Uterus (tissue), 4 donors: ENCODE results near the gene STARD8. TPM values are rescaled to one million over a fixed set of nuclear protein-coding genes. Genes with fewer than 3 reads are reported as not detected.

Source experiments
- DNase-seq, 2 donors: peaks; one replicate each; pipeline ENCODE4 v3.0.0-alpha.2; 2019 to 2020
- H3K27ac ChIP-seq, 2 donors: fragments of 200-600 bp; sonication (generic); 1 replicate in 1 of 2; 2 replicates in 1 of 2; pipeline ENCODE4 v1.5.1; 2016 to 2018
- H3K27me3 ChIP-seq, 2 donors: fragments of 200-600 bp; sonication (generic); one replicate each; pipeline ENCODE4 v1.5.1; 2018 to 2019; ENCODE audit warnings: control low read depth in 1 of 2
- H3K36me3 ChIP-seq, 2 donors: fragments of 200-600 bp; sonication (generic); one replicate each; pipeline ENCODE4 v1.5.1; 2019; ENCODE audit warnings: control low read depth in 1 of 2
- H3K4me1 ChIP-seq, 2 donors: fragments of 200-600 bp; sonication (generic); one replicate each; pipeline ENCODE4 v1.5.1; 2018 to 2019; ENCODE audit warnings: control low read depth in 1 of 2
- H3K4me3 ChIP-seq, 2 donors: fragments of 200-600 bp; sonication (generic); 1 replicate in 1 of 2; 2 replicates in 1 of 2; pipeline ENCODE4 v1.5.1; 2018 to 2019; ENCODE audit warnings: mild to moderate bottlenecking in 1 of 2
- H3K9me3 ChIP-seq, 2 donors: fragments of 200-600 bp; sonication (generic); one replicate each; pipeline ENCODE4 v1.5.1; 2019; ENCODE audit warnings: control low read depth in 1 of 2
- CTCF ChIP-seq, 4 experiments: fragments of 200-600 bp in 2 of 4; fragments of 450-650 bp in 2 of 4; sonication (generic) in 2 of 4; IDR thresholded peaks; one replicate each; pipeline ENCODE4 v1.5.1; 2016 to 2019; ENCODE audit warnings: antibody characterized with exemption in 4 of 4, mild to moderate bottlenecking in 2 of 4, moderate library complexity in 1 of 4
- POLR2A ChIP-seq, 2 donors: fragments of 450-650 bp; IDR thresholded peaks; one replicate each; pipeline ENCODE4 v1.6.1; 2016; ENCODE audit warnings: antibody characterized with exemption in 2 of 2, mild to moderate bottlenecking in 1 of 2, moderate library complexity in 1 of 2
- intact Hi-C: fragments of 100-400 bp; cut with DNase I; formaldehyde crosslinking; loops from one replicate; pipeline ENCODE4 v1.15.1; 2023; ENCODE audit warnings: low total_unique reads
- total RNA-seq, 4 donors: library from RNA; depleted of rRNA in 3 of 4; stranded (reverse); fragments of >200 nt in 3 of 4; gene quantifications; one replicate each; pipeline versions ENCODE4 v1.1.0 to v1.2.4, GENCODE V29; 2014 to 2023
- donor health status: DM: yes; HTN: yes; CAD: no.

The STARD8 gene
- total RNA-seq, 4 donors from 2014 or later = 10.9 to 25.4 (median 17.2) TPM

- TF ChIP-seq POLR2A (IDR thresholded peaks at IDR 0.05) = no peak
- TF ChIP-seq CTCF (IDR thresholded peaks at IDR 0.05) = no peak
- no peak overlapping the region for H3K27ac ChIP-seq
- no peaks in the 10 kb centered on the region for H3K4me1 ChIP-seq
- H3K27me3 ChIP-seq = no peaks in the 10 kb centered on the region
- DNase-seq = no peak
- H3K4me3 ChIP-seq = no peak overlapping the region
- H3K36me3 ChIP-seq = no peaks in the 10 kb centered on the region
- no peaks in the 10 kb centered on the region for H3K9me3 ChIP-seq
- intact Hi-C loops = no loop called here
Observed at GRCh38 chrX:68750316-68750715, 102.8 kb downstream of the STARD8 start.

- no peak for DNase-seq
- Histone ChIP-seq H3K27me3 (no peaks in the 10 kb centered on the region), H3K36me3 (no peaks in the 10 kb centered on the region), H3K4me1 (no peaks in the 10 kb centered on the region), H3K4me3 (no peak overlapping the region), H3K27ac (no peak overlapping the region), H3K9me3 (no peaks in the 10 kb centered on the region)
- TF ChIP-seq POLR2A (IDR thresholded peaks at IDR 0.05) = no peak
- no peak for TF ChIP-seq CTCF (IDR thresholded peaks at IDR 0.05)
- intact Hi-C loops = no loop called here
Observed at GRCh38 chrX:68751372-68751771, 103.9 kb downstream of the STARD8 start.

- no peaks in the 10 kb centered on the region for H3K4me1 ChIP-seq
- no peak overlapping the region for H3K4me3 ChIP-seq
- no peaks in the 10 kb centered on the region for H3K9me3 ChIP-seq
- DNase-seq = no peak
- TF ChIP-seq CTCF (IDR thresholded peaks at IDR 0.05) = no peak
- no peak for TF ChIP-seq POLR2A (IDR thresholded peaks at IDR 0.05)
- intact Hi-C loops = no loop called here
- H3K27ac ChIP-seq = no peak overlapping the region
- H3K27me3 ChIP-seq = no peaks in the 10 kb centered on the region
- H3K36me3 ChIP-seq = no peaks in the 10 kb centered on the region
Observed at GRCh38 chrX:68753218-68753617, 105.8 kb downstream of the STARD8 start.

GRCh38 chrX:68754406-68754805 lies 106.9 kb downstream of the STARD8 start:
- no peaks in the 10 kb centered on the region for H3K36me3 ChIP-seq
- no peaks in the 10 kb centered on the region for H3K27me3 ChIP-seq
- no peak overlapping the region for H3K4me3 ChIP-seq
- intact Hi-C loops = no loop called here
- H3K4me1 ChIP-seq = no peaks in the 10 kb centered on the region
- H3K9me3 ChIP-seq = no peaks in the 10 kb centered on the region
- H3K27ac ChIP-seq = no peak overlapping the region
- TF ChIP-seq POLR2A (IDR thresholded peaks at IDR 0.05) = no peak
- TF ChIP-seq CTCF (IDR thresholded peaks at IDR 0.05) = no peak
- no peak for DNase-seq

- intact Hi-C loops = no loop called here
- no peaks in the 10 kb centered on the region for H3K36me3 ChIP-seq
- no peak for DNase-seq
- no peak for TF ChIP-seq CTCF (IDR thresholded peaks at IDR 0.05)
- no peak for TF ChIP-seq POLR2A (IDR thresholded peaks at IDR 0.05)
- no peak overlapping the region for H3K27ac ChIP-seq
- no peaks in the 10 kb centered on the region for H3K9me3 ChIP-seq
- H3K4me1 ChIP-seq = no peaks in the 10 kb centered on the region
- no peaks in the 10 kb centered on the region for H3K27me3 ChIP-seq
- no peak overlapping the region for H3K4me3 ChIP-seq
Observed at GRCh38 chrX:68755616-68756125, 108.2 kb downstream of the STARD8 start.
